Breast epithelium (tissue), 4 donors: ENCODE results near the gene CIAO2B. TPM values are rescaled to one million over a fixed set of nuclear protein-coding genes. Genes with fewer than 3 reads are reported as not detected.
"Not testable (repeated sequence)": the region's sequence is repeated elsewhere in the genome, so short reads cannot be mapped to it uniquely, and the experiment has no call there.

Experiments
- DNase-seq, 2 donors: peaks; one replicate each; pipeline ENCODE4 v3.0.0-alpha.2; 2019; ENCODE audit warnings: low spot score in 2 of 2
- H3K27ac ChIP-seq, 2 donors: fragments of 200-600 bp; sonication (generic) in 1 of 2; one replicate each; pipeline ENCODE4 v1.5.1; 2016 to 2019; ENCODE audit warnings: mild to moderate bottlenecking in 1 of 2
- H3K27me3 ChIP-seq, 2 donors: fragments of 200-600 bp; sonication (generic) in 1 of 2; one replicate each; pipeline versions ENCODE4 v1.5.1 to v1.6.0; 2017 to 2019; ENCODE audit warnings: control low read depth in 1 of 2, mild to moderate bottlenecking in 1 of 2
- H3K36me3 ChIP-seq: fragments of 200-600 bp; one replicate; pipeline ENCODE4 v1.5.1; 2019
- H3K4me1 ChIP-seq, 2 donors: fragments of 200-600 bp; sonication (generic); one replicate each; pipeline ENCODE4 v1.5.1; 2016 to 2019; ENCODE audit warnings: control low read depth in 1 of 2
- H3K4me3 ChIP-seq, 3 donors: fragments of 200-600 bp; sonication (generic); 1 replicate in 2 of 3; 2 replicates in 1 of 3; pipeline ENCODE4 v1.5.1; 2016 to 2019; ENCODE audit warnings: mild to moderate bottlenecking in 3 of 3, moderate library complexity in 2 of 3
- H3K9me3 ChIP-seq, 2 donors: fragments of 200-600 bp; sonication (generic) in 1 of 2; one replicate each; pipeline ENCODE4 v1.5.1; 2016 to 2019; ENCODE audit warnings: control low read depth in 1 of 2
- POLR2A ChIP-seq: fragments of 450-650 bp; IDR thresholded peaks from one replicate; pipeline ENCODE4 v1.6.1; 2016; ENCODE audit warnings: antibody characterized with exemption, mild to moderate bottlenecking, moderate library complexity
- POLR2AphosphoS5 ChIP-seq, 3 donors: sonication (generic); formaldehyde crosslinking; IDR thresholded peaks; one replicate each; pipeline ENCODE4 v1.6.1; 2017; ENCODE audit warnings: antibody characterized with exemption in 3 of 3
- intact Hi-C: fragments of 100-400 bp; cut with DNase I; formaldehyde crosslinking; loops from one replicate; pipeline ENCODE4 v1.15.1; 2023; ENCODE audit warnings: low total_unique reads
- total RNA-seq, 3 donors: library from RNA; depleted of rRNA; stranded (reverse); fragments of >200 nt; gene quantifications; one replicate each; pipeline ENCODE4 v1.1.0, GENCODE V29; 2016
- TF ChIP-seq, protein P1 (sequence below), 3 donors: fragments of 450-650 bp; IDR thresholded peaks; one replicate each; pipeline ENCODE4 v1.5.1; 2016 to 2017; ENCODE audit warnings: antibody characterized with exemption in 3 of 3, mild to moderate bottlenecking in 3 of 3, moderate library complexity in 3 of 3

Gene CIAO2B
- total RNA-seq, 3 donors from 2014 or later: 45.7 to 77.3 (median 65.4) TPM

DNA sequence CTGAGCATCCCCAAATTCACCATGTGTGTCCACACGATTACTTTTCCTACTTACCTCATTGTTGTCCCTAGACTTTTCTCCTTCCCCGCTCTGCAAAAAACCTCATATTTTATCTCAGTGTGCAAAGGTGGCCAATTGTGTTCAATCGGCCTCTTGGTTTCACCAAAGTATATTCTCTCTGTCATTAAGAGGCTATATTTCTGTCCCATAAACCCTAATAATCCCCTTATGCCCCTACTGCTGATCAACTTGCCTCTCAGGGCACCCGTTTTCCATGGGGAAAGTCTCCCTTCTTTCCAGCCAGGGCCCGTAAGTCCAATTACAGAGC, 12.7 kb upstream of the CIAO2B start:
- Histone ChIP-seq H3K4me1 (no peaks in the 10 kb centered on the region), H3K27me3 (peaks cover 0 to 8% of the 10 kb centered on the region in 2 donors), H3K9me3 (no peaks in the 10 kb centered on the region), H3K36me3 (no peaks in the 10 kb centered on the region), H3K4me3 (no peak overlapping the region), H3K27ac (no peak overlapping the region)
- TF ChIP-seq, protein P1, sequence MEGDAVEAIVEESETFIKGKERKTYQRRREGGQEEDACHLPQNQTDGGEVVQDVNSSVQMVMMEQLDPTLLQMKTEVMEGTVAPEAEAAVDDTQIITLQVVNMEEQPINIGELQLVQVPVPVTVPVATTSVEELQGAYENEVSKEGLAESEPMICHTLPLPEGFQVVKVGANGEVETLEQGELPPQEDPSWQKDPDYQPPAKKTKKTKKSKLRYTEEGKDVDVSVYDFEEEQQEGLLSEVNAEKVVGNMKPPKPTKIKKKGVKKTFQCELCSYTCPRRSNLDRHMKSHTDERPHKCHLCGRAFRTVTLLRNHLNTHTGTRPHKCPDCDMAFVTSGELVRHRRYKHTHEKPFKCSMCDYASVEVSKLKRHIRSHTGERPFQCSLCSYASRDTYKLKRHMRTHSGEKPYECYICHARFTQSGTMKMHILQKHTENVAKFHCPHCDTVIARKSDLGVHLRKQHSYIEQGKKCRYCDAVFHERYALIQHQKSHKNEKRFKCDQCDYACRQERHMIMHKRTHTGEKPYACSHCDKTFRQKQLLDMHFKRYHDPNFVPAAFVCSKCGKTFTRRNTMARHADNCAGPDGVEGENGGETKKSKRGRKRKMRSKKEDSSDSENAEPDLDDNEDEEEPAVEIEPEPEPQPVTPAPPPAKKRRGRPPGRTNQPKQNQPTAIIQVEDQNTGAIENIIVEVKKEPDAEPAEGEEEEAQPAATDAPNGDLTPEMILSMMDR (IDR thresholded peaks at IDR 0.05): no peak
- TF ChIP-seq POLR2A (no peak), POLR2AphosphoS5 (IDR thresholded peaks at IDR 0.05) (no peak)
- no peak for DNase-seq
- intact Hi-C loops: no loop called here

DNA sequence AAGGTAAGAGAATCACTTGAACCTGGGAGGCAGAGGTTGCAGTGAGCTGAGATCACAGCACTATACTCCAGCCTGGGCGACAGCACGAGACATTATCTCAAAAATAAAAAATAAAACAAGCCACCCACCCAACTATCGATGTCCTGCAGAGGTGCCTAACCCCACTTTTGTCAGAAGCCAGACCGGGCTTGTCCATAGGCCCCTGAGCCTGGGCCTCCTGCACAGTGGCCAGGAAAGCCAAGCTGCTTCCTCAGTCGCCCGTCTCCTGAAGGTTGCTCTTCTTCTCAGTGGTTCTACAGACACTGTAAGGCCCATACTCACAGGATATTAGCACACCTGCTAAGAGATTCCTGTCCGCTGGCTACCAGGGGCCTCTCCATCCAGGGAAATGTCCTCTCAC, 12.3 kb upstream of the CIAO2B start:
- TF ChIP-seq POLR2A (no peak), POLR2AphosphoS5 (IDR thresholded peaks at IDR 0.05) (no peak)
- TF ChIP-seq, protein P1 (IDR thresholded peaks at IDR 0.05): no peak
- Histone ChIP-seq H3K27me3 (peaks cover 0 to 8% of the 10 kb centered on the region in 2 donors), H3K27ac (no peak overlapping the region), H3K4me1 (no peaks in the 10 kb centered on the region), H3K9me3 (no peaks in the 10 kb centered on the region), H3K36me3 (peaks cover under 1% of the 10 kb centered on the region), H3K4me3 (no peak overlapping the region)
- intact Hi-C loops: no loop called here
- no peak for DNase-seq

DNA sequence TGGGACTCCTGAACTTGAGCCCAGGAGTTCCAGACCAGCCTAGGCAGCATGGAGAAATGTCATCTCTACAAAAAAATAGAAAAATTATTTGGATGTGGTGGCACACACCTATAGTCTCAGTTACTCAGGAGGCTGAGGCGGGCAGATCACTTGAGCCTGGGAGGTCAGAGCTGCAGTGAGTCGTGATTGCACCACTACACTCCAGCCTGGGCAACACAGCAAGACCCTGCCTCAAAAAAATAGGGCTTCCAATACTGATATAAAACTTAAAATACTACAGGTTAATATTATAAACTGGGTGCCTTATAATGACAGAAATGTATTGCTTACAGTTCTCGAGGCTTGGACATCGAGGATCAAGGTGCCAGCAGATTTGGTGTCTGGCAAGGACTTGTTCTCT, 11.7 kb upstream of the CIAO2B start:
- no peaks in the 10 kb centered on the region for H3K9me3 ChIP-seq
- no peak overlapping the region for H3K27ac ChIP-seq
- peaks cover 0 to 8% of the 10 kb centered on the region in 2 donors for H3K27me3 ChIP-seq
- no peak for DNase-seq
- intact Hi-C loops: no loop called here
- H3K4me3 ChIP-seq: no peak overlapping the region
- TF ChIP-seq POLR2AphosphoS5 (IDR thresholded peaks at IDR 0.05) (no peak), POLR2A (no peak)
- TF ChIP-seq, protein P1 (IDR thresholded peaks at IDR 0.05): no peak
- H3K36me3 ChIP-seq: peaks cover 7% of the 10 kb centered on the region
- no peaks in the 10 kb centered on the region for H3K4me1 ChIP-seq

DNA sequence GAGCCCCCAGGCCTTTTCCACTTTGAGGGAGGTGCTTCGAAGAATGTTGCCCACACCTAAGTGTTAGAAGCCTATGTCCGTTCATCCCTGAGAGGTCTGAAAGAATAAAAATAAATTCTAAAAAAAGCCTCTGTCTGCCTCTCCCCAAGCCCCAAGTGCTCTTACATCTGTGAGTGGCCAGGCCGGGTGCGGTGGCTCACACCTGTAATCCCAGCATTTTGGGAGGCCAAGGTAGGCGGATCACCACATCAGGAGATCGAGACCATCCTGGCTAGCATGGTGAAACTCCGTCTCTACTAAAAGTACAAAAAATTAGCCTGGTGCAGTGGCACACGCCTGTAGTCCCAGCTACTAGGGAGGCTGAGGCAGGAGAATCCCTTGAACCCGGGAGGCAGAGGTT, 10.8 kb upstream of the CIAO2B start:
- H3K27ac ChIP-seq: not testable (repeated sequence)

DNA sequence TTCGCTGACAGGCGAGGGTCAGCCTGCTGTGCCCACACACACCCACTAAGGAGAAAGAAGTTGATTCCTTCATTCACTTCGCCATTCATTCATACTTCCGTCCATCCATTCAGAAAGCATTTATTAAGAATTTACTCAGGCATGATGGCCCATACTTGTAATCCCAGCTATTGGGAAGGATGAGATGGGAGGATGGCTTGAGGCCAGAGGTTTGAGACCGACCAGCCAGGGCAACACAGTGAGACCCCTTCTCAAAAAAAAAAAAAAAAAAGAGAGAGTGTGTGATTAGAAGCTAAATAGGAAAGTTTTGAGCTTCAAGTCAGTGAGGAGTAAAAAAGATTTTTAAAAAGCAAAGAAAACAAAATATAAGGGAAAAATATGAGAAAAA, 9.8 kb upstream of the CIAO2B start:
- Histone ChIP-seq H3K9me3 (no peaks in the 10 kb centered on the region), H3K27me3 (peaks cover 0 to 1% of the 10 kb centered on the region in 2 donors), H3K4me1 (no peaks in the 10 kb centered on the region), H3K36me3 (peaks cover 12% of the 10 kb centered on the region), H3K27ac (no peak overlapping the region), H3K4me3 (no peak overlapping the region)
- TF ChIP-seq POLR2AphosphoS5 (IDR thresholded peaks at IDR 0.05) (no peak), POLR2A (no peak)
- TF ChIP-seq, protein P1 (IDR thresholded peaks at IDR 0.05): no peak
- intact Hi-C loops: no loop called here
- no peak for DNase-seq

More for the DNA sequence above, 10.8 kb upstream of the CIAO2B start:
- DNase-seq, H3K4me3 ChIP-seq, H3K27me3 ChIP-seq, H3K4me1 ChIP-seq, intact Hi-C loops, H3K9me3 ChIP-seq: not testable (repeated sequence)
- H3K36me3 ChIP-seq: peaks cover 12% of the 10 kb centered on the region

DNA sequence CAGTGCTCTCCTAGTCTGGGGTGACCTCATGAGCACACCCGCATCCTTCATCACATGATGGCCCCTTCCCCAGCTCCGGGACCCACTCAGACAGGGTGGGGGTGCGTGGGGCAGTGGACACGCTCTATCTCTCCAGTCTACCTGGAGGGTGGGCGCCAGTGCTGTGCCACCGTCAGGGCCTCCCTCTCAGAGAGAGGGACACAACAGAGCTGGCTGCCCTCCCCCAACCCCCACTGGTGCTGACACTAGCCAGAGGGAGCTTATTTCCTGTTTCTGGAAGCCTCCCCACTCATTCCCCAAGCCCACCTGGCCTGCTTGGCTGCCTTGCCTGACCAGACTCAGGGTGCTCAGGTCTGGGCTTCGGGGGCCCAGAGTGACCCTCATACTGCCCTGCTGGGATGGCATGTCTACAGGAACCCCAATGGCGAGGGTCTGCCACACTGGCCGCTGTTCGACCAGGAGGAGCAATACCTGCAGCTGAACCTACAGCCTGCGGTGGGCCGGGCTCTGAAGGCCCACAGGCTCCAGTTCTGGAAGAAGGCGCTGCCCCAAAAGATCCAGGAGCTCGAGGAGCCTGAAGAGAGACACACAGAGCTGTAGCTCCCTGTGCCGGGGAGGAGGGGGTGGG, 9.3 kb upstream of the CIAO2B start:
- intact Hi-C loops: no loop called here
- no peaks in the 10 kb centered on the region for H3K27me3 ChIP-seq
- H3K27ac ChIP-seq: no peak overlapping the region
- H3K9me3 ChIP-seq: no peaks in the 10 kb centered on the region
- no peaks in the 10 kb centered on the region for H3K4me1 ChIP-seq
- no peak for DNase-seq
- no peak overlapping the region for H3K4me3 ChIP-seq
- TF ChIP-seq POLR2AphosphoS5 (IDR thresholded peaks at IDR 0.05) (no peak), POLR2A (no peak)
- TF ChIP-seq, protein P1 (IDR thresholded peaks at IDR 0.05): no peak
- H3K36me3 ChIP-seq: peaks cover 12% of the 10 kb centered on the region
